ENCODE data around the gene FHDC1.

- no peak for TF ChIP-seq POLR2A (IDR thresholded peaks at IDR 0.05)
- TF ChIP-seq, protein P1, sequence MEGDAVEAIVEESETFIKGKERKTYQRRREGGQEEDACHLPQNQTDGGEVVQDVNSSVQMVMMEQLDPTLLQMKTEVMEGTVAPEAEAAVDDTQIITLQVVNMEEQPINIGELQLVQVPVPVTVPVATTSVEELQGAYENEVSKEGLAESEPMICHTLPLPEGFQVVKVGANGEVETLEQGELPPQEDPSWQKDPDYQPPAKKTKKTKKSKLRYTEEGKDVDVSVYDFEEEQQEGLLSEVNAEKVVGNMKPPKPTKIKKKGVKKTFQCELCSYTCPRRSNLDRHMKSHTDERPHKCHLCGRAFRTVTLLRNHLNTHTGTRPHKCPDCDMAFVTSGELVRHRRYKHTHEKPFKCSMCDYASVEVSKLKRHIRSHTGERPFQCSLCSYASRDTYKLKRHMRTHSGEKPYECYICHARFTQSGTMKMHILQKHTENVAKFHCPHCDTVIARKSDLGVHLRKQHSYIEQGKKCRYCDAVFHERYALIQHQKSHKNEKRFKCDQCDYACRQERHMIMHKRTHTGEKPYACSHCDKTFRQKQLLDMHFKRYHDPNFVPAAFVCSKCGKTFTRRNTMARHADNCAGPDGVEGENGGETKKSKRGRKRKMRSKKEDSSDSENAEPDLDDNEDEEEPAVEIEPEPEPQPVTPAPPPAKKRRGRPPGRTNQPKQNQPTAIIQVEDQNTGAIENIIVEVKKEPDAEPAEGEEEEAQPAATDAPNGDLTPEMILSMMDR (IDR thresholded peaks at IDR 0.05): no peak
These were observed 16.3 kb upstream of the FHDC1 start for GRCh38 chr4:152919826-152920225.
